MG63 (cell line): ENCODE results near the gene DYSF. TPM values are rescaled to one million over a fixed set of nuclear protein-coding genes. Genes with fewer than 3 reads are reported as not detected.

ENCODE experiments used
- DNase-seq: peaks from one replicate; pipeline ENCODE4 v3.0.0-alpha.2; 2020
- H3K27me3 ChIP-seq: fragments of 250-450 bp; sonication (Bioruptor Pico); 2 replicates; pipeline ENCODE4 v1.5.1; 2020; ENCODE audit warnings: mild to moderate bottlenecking, moderate library complexity
- H3K36me3 ChIP-seq: fragments of 250-450 bp; sonication (Bioruptor Pico); 2 replicates; pipeline ENCODE4 v1.5.1; 2020; ENCODE audit warnings: mild to moderate bottlenecking, moderate library complexity
- H3K4me3 ChIP-seq: fragments of 250-450 bp; sonication (Bioruptor Pico); 2 replicates; pipeline ENCODE4 v1.5.1; 2020; ENCODE audit warnings: mild to moderate bottlenecking, moderate library complexity
- H3K9me3 ChIP-seq: fragments of 250-450 bp; sonication (Bioruptor Pico); 2 replicates; pipeline ENCODE4 v1.5.1; 2020; ENCODE audit warnings: mild to moderate bottlenecking, moderate library complexity
- total RNA-seq: library from RNA; depleted of rRNA; stranded (reverse); fragments of >200 nt; shearing (Covaris generic); gene quantifications from 2 replicates; pipeline ENCODE4 v1.2.3, GENCODE V29; 2014; ENCODE audit warnings: low replicate concordance

DYSF gene
- total RNA-seq, 1 experiment from 2014 or later, result 1.4 TPM

GRCh38 chr2:71454221-71455010 lies 1.1 kb downstream of the DYSF start:
- no peak overlapping the region for H3K4me3 ChIP-seq
- H3K27me3 ChIP-seq, result no peaks in the 10 kb centered on the region
- no peaks in the 10 kb centered on the region for H3K9me3 ChIP-seq
- DNase-seq, result no peak
- no peaks in the 10 kb centered on the region for H3K36me3 ChIP-seq

- Histone ChIP-seq H3K27me3 (no peaks in the 10 kb centered on the region), H3K9me3 (no peaks in the 10 kb centered on the region), H3K4me3 (no peak overlapping the region), H3K36me3 (no peaks in the 10 kb centered on the region)
- DNase-seq, result no peak
These were observed 1.8 kb downstream of the DYSF start for GRCh38 chr2:71455011-71455740.

DNA sequence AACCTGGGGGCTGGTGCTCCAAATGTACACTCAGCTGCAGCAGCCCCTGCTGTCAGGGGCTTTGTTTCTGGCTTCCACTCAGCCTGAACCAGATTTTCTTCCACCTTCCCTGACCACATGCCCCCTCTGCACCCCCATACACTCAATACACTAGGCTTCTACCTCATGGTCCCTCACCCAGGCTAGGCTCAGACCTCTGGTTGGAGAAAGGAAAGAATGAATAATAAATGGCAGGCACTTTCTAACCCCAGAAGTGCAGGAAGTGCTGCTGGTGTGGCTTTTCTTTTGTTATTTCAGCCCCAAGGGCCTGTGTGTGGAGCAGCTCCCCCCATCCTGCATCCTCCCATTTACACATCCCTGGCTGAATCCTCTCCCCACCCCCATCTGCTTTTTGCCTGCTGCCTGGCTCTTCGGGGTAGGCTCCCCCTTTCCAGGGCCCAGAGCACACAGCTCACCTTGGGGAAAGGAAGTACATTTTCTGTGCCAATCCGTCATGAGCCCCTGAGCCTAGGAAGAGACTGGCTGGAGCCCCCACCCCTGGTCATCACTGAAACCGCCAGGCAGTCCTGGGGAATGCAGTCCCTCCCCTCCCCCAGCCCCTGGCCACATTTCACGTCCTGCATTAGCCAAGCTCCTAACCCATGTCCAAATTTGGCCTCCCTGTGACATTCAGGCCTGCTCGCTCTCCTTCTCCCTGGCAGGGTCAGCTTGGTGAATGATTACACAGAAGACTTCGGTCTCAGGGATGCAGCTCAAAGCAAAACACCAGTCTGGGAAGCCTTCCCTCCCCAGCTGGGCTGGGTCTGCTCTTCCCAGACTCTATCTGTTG lies 2.6 kb downstream of the DYSF start:
- no peak for DNase-seq
- no peaks in the 10 kb centered on the region for H3K27me3 ChIP-seq
- no peaks in the 10 kb centered on the region for H3K36me3 ChIP-seq
- no peak overlapping the region for H3K4me3 ChIP-seq
- H3K9me3 ChIP-seq, result no peaks in the 10 kb centered on the region

GRCh38 chr2:71456617-71457016 lies 3.3 kb downstream of the DYSF start:
- H3K9me3 ChIP-seq, result no peaks in the 10 kb centered on the region
- no peak for DNase-seq
- no peak overlapping the region for H3K4me3 ChIP-seq
- H3K36me3 ChIP-seq, result no peaks in the 10 kb centered on the region
- H3K27me3 ChIP-seq, result no peaks in the 10 kb centered on the region

GRCh38 chr2:71457123-71457915 lies 4.0 kb downstream of the DYSF start:
- no peak for DNase-seq
- Histone ChIP-seq H3K27me3 (no peaks in the 10 kb centered on the region), H3K4me3 (no peak overlapping the region), H3K36me3 (no peaks in the 10 kb centered on the region), H3K9me3 (no peaks in the 10 kb centered on the region)

DNA sequence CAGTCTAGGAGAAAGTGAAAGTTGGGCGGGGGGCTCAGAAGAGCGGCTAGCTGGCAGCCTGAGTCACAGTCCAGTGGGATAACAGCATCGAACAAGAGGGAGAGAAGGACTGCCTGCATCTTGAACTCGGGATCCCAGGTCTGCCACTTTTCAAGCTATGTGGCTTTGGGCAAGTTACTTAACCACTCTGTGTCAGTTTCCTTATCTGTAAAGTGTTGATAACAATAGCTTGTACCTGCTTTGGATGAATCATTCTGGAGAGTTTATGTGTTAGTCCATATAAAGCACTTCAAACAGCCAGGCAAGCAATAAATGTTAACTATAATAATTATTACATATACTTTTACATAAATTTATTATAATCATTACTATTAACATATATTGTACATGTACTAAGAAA lies 4.6 kb downstream of the DYSF start:
- no peaks in the 10 kb centered on the region for H3K36me3 ChIP-seq
- H3K9me3 ChIP-seq, result no peaks in the 10 kb centered on the region
- no peaks in the 10 kb centered on the region for H3K27me3 ChIP-seq
- H3K4me3 ChIP-seq, result no peak overlapping the region
- no peak for DNase-seq

DNA sequence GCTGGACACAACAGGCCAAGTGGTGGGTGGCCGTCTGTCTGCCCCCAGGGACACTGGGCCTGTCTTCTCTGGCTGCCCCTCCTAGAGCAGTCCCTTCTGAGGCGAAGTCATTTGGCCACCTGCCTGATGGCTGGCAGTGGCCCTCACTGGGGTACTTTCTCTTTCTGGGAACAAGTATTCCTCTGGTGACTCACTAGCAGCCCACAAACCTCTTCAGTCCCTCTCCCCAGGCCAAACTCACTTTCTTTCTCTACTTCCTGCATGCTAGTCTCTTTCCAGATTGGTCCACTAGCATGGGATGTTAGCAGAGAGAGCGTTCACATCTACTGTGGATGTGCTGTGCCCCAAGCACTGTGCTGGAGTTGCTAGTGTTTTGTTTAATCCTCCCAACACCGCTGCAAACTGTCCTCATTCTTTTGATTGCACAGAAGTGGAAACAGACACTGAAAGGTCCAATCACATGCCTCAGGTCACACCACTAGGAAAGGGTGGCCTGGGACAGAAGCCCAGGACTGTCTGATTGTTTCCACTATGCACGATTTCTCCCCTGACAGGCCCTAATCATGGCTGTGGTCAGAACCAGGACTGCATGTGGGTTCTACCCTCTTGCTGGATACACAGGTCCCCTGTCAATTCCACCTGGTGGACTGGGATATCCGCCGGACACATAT lies 5.2 kb downstream of the DYSF start:
- DNase-seq, result peak; percentile 54

DNA sequence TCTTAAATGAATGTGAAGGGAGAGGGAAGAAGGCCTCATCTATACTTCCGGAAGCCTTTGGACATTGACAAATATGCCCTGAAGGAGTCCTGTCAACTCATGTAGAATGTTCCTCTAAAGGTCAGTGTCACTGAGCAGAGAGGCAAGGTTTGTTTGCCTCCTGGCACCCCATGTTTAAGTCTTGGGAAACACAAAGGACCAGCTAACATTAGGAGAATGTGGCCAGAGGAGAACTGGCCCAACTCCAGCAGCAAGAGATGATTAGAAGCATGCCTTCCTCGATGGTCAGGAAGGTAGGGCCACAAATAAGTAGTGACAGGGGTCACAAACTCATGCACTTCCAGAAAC lies 5.7 kb downstream of the DYSF start:
- DNase-seq, result no peak
- Histone ChIP-seq H3K4me3 (no peak overlapping the region), H3K27me3 (no peaks in the 10 kb centered on the region), H3K9me3 (no peaks in the 10 kb centered on the region), H3K36me3 (no peaks in the 10 kb centered on the region)

More for the DNA sequence above, 5.2 kb downstream of the DYSF start:
- Histone ChIP-seq H3K36me3 (no peaks in the 10 kb centered on the region), H3K27me3 (no peaks in the 10 kb centered on the region), H3K9me3 (no peaks in the 10 kb centered on the region), H3K4me3 (no peak overlapping the region)

DNA sequence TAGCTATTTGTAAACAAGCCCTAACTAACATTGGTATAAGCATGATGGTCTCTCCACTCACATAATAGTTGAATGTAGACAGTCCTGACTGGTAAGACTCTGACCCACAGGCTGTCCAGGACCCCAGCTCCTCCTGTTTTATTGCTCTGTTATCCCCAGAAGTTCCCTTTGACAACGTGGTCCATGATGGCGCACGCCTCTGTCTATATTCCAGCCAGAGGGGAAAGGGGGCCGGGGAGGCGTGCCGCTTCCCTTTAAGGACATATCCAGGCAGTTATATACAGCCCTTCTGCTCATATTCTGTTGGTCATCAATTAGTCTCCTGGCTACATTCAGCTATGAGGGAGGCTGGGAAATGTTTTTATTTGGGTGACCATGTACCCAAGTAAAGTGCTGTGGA lies 6.7 kb downstream of the DYSF start:
- no peak for DNase-seq
- H3K9me3 ChIP-seq, result no peaks in the 10 kb centered on the region
- no peaks in the 10 kb centered on the region for H3K36me3 ChIP-seq
- no peak overlapping the region for H3K4me3 ChIP-seq
- no peaks in the 10 kb centered on the region for H3K27me3 ChIP-seq

DNA sequence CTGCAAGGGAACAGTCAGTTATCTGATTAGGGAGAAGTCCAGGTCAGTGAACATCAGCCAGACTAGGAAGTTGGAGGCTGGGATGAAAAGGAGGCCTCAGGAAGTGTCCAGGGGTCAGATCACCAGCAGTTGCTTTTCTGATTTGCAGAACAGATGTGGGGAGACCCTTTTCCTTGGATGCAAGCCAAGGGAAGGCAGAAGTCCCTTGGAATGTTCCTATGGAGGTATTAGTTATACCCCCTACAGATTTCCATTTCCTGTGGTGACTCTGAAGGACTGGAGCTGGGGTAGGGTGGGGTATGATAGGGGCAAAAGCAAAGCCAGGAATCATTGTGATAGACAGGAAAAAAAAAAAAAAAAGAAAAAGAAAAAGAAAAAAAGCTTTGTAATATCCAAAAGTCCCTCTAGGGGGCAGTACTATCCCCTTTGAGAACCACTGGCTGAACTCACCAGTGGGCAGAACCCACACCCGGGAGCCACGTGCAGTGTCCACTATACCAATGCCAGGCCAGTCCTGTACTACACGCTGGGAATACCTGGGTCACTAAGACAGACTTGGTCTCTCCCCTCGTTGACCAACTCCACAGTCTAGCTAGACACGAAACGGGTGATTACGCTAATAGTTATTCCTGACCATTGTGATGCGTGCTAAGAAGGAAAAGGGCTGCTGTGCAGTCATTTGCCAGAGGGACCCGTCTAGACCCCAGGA lies 7.4 kb downstream of the DYSF start:
- H3K27me3 ChIP-seq, result no peaks in the 10 kb centered on the region
- no peaks in the 10 kb centered on the region for H3K36me3 ChIP-seq
- H3K4me3 ChIP-seq, result no peak overlapping the region
- H3K9me3 ChIP-seq, result no peaks in the 10 kb centered on the region
- no peak for DNase-seq

GRCh38 chr2:71461304-71461671 lies 7.9 kb downstream of the DYSF start:
- Histone ChIP-seq H3K9me3 (no peaks in the 10 kb centered on the region), H3K4me3 (no peak overlapping the region), H3K36me3 (no peaks in the 10 kb centered on the region), H3K27me3 (no peaks in the 10 kb centered on the region)
- no peak for DNase-seq

GRCh38 chr2:71462056-71462605 lies 8.8 kb downstream of the DYSF start:
- H3K9me3 ChIP-seq, result no peaks in the 10 kb centered on the region
- H3K36me3 ChIP-seq, result no peaks in the 10 kb centered on the region
- H3K27me3 ChIP-seq, result no peaks in the 10 kb centered on the region; the same call in 1 of the 2 replicates
- no peak for DNase-seq
- no peak overlapping the region for H3K4me3 ChIP-seq

- Histone ChIP-seq H3K36me3 (no peaks in the 10 kb centered on the region), H3K27me3 (no peaks in the 10 kb centered on the region; the same call in 1 of the 2 replicates), H3K4me3 (no peak overlapping the region), H3K9me3 (no peaks in the 10 kb centered on the region)
- no peak for DNase-seq
These were observed 9.4 kb downstream of the DYSF start for GRCh38 chr2:71462641-71463341.

DNA sequence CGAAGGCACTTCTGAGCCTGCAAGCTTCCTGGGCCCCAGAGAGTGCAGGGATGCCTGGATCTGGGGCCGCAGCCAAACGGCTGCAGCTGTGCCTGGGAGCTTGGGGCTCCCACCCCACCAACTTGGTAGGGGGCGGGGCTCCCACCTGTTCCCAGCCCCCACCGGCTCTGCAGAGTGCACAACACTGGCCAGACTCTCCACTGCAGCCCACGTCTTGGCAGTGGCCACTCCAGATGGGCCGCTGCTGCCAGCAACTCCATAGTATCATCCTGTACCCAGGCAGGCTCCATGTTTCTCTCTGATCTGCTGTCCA lies 9.9 kb downstream of the DYSF start:
- H3K9me3 ChIP-seq, result no peaks in the 10 kb centered on the region
- H3K27me3 ChIP-seq, result no peaks in the 10 kb centered on the region; the same call in none of the 2 replicates
- DNase-seq, result no peak

GRCh38 chr2:71464389-71464788 lies 11.0 kb downstream of the DYSF start:
- Histone ChIP-seq H3K27me3 (no peaks in the 10 kb centered on the region; the same call in none of the 2 replicates), H3K4me3 (no peak overlapping the region), H3K9me3 (no peaks in the 10 kb centered on the region)

More for the DNA sequence above, 9.9 kb downstream of the DYSF start:
- no peak overlapping the region for H3K4me3 ChIP-seq
- no peaks in the 10 kb centered on the region for H3K36me3 ChIP-seq

More at GRCh38 chr2:71464389-71464788, 11.0 kb downstream of the DYSF start:
- DNase-seq, result no peak
- H3K36me3 ChIP-seq, result no peaks in the 10 kb centered on the region
